Measurements from ENCODE around the gene CFAP70.

The CFAP70 gene

GRCh38 chr10:73252445-73253224, 106.0 kb downstream of the CFAP70 start, which contains the start of gene MRPS16:
Gene MRPS16 (minus strand): TSS chr10:73252644. CDS start chr10:73252482, 162 bp downstream.
- DNase-seq (ENCODE audit: low read depth), result peak; percentile 73

GRCh38 chr10:73251683-73252444, 106.8 kb downstream of the CFAP70 start:
- DNase-seq (ENCODE audit: low read depth), result no peak

GRCh38 chr10:73248259-73248724, 110.4 kb downstream of the CFAP70 start:
- no peak for DNase-seq (ENCODE audit: low read depth)

GRCh38 chr10:73247509-73248258, 111.0 kb downstream of the CFAP70 start:
- no peak for DNase-seq (ENCODE audit: low read depth)

- DNase-seq (ENCODE audit: low read depth), result peak; percentile 66
Measured at GRCh38 chr10:73246646-73247508, 111.8 kb downstream of the CFAP70 start, which contains the start of gene DNAJC9. Gene DNAJC9 (minus strand): TSS chr10:73247255. CDS start chr10:73247189, 66 bp downstream.

GRCh38 chr10:73246322-73246645, 112.4 kb downstream of the CFAP70 start:
- no peak for DNase-seq (ENCODE audit: low read depth)

- no peak for DNase-seq (ENCODE audit: low read depth)
Measured at GRCh38 chr10:73244866-73245477, 113.7 kb downstream of the CFAP70 start.

GRCh38 chr10:73239908-73240307, 118.8 kb downstream of the CFAP70 start:
- no peak for DNase-seq (ENCODE audit: low read depth)

- DNase-seq (ENCODE audit: low read depth), result no peak
Measured at GRCh38 chr10:73238990-73239566, 119.6 kb downstream of the CFAP70 start.

GRCh38 chr10:73234695-73235094, 124.0 kb downstream of the CFAP70 start:
- DNase-seq (ENCODE audit: low read depth), result no peak

- DNase-seq (ENCODE audit: low read depth), result no peak
Measured at GRCh38 chr10:73233883-73234282, 124.8 kb downstream of the CFAP70 start.

- no peak for DNase-seq (ENCODE audit: low read depth)
Measured at GRCh38 chr10:73232887-73233286, 125.8 kb downstream of the CFAP70 start.

- DNase-seq (ENCODE audit: low read depth), result no peak
Measured at GRCh38 chr10:73229567-73229966, 129.1 kb downstream of the CFAP70 start.

GRCh38 chr10:73228247-73228646, 130.4 kb downstream of the CFAP70 start:
- no peak for DNase-seq (ENCODE audit: low read depth)

- DNase-seq (ENCODE audit: low read depth), result no peak
Measured at GRCh38 chr10:73226663-73227062, 132.0 kb downstream of the CFAP70 start.

- no peak for DNase-seq (ENCODE audit: low read depth)
Measured at GRCh38 chr10:73225518-73225917, 133.1 kb downstream of the CFAP70 start.

GRCh38 chr10:73220989-73221388, 137.7 kb downstream of the CFAP70 start:
- no peak for DNase-seq (ENCODE audit: low read depth)

- no peak for DNase-seq (ENCODE audit: low read depth)
Measured at GRCh38 chr10:73219384-73219783, 139.3 kb downstream of the CFAP70 start.

GRCh38 chr10:73218431-73219191, 140.1 kb downstream of the CFAP70 start:
- no peak for DNase-seq (ENCODE audit: low read depth)

- DNase-seq (ENCODE audit: low read depth), result no peak
Measured at GRCh38 chr10:73217628-73218027, 141.0 kb downstream of the CFAP70 start.
